GM23338 (cell line): ENCODE measurements around the gene PGS1. TPM values are rescaled to one million over a fixed set of nuclear protein-coding genes. Genes with fewer than 3 reads are reported as not detected.

Experiments
- ATAC-seq: fragments of 200-7000 bp; cut with Tn5 transposase; 3 replicates; pipeline ENCODE4 v1.9.1; 2020
- DNase-seq: peaks from one replicate; pipeline ENCODE4 v3.0.0-alpha.2; 2015; ENCODE audit warnings: low spot score
- H2AFZ ChIP-seq: fragments of 200-600 bp; sonication (generic); 2 replicates; pipeline ENCODE4 v1.8.0; 2016; ENCODE audit warnings: antibody characterized with exemption, mild to moderate bottlenecking, moderate library complexity
- H3F3A ChIP-seq: fragments of 200-600 bp; sonication (generic); replicated peaks from 2 replicates; pipeline ENCODE4 v1.8.0; 2017; ENCODE audit warnings: antibody characterized with exemption, mixed run types, low read depth
- H3K27ac ChIP-seq: fragments of 200-600 bp; sonication (generic); 2 replicates; pipeline ENCODE4 v1.6.1; 2016; ENCODE audit warnings: low read depth
- H3K27me3 ChIP-seq: fragments of 200-600 bp; sonication (generic); 2 replicates; pipeline ENCODE4 v1.8.0; 2016; ENCODE audit warnings: mild to moderate bottlenecking, mixed run types, moderate library complexity; ENCODE audit not compliant: insufficient read depth
- H3K36me3 ChIP-seq: fragments of 200-600 bp; sonication (generic); 2 replicates; pipeline ENCODE4 v1.8.0; 2016; ENCODE audit warnings: mild to moderate bottlenecking; ENCODE audit not compliant: insufficient read depth
- H3K4me1 ChIP-seq: fragments of 200-600 bp; sonication (generic); 2 replicates; pipeline ENCODE4 v1.8.0; 2016; ENCODE audit warnings: mild to moderate bottlenecking, moderate library complexity; ENCODE audit not compliant: insufficient read depth
- H3K4me2 ChIP-seq: fragments of 200-600 bp; sonication (generic); 2 replicates; pipeline ENCODE4 v1.7.1; 2017; ENCODE audit warnings: mixed run types
- H3K4me3 ChIP-seq: fragments of 200-600 bp; sonication (generic); 2 replicates; pipeline ENCODE4 v1.6.1; 2016; ENCODE audit warnings: mixed run types
- H3K79me2 ChIP-seq: fragments of 200-600 bp; sonication (generic); replicated peaks from 2 replicates; pipeline ENCODE4 v1.8.0; 2017; ENCODE audit warnings: mild to moderate bottlenecking; ENCODE audit not compliant: insufficient read depth
- H3K9me2 ChIP-seq: fragments of 200-600 bp; sonication (generic); 2 replicates; pipeline ENCODE4 v1.8.0; 2017; ENCODE audit not compliant: insufficient read depth
- H4K20me1 ChIP-seq: fragments of 200-600 bp; sonication (generic); replicated peaks from 2 replicates; pipeline ENCODE4 v1.8.0; 2017; ENCODE audit warnings: mild to moderate bottlenecking; ENCODE audit not compliant: insufficient read depth
- H3K27ac Mint-ChIP-seq: 2 replicates; pipeline ENCODE4 v1.8.0; 2020; ENCODE audit warnings: inconsistent platforms, mild to moderate bottlenecking, moderate library complexity, mixed read lengths
- H3K27me3 Mint-ChIP-seq: 3 replicates; pipeline ENCODE4 v1.8.0; 2022; ENCODE audit warnings: low read depth, mild to moderate bottlenecking, moderate library complexity, mixed read lengths, inconsistent platforms; ENCODE audit not compliant: insufficient read depth, poor library complexity
- H3K36me3 Mint-ChIP-seq: 3 replicates; pipeline ENCODE4 v1.8.0; 2021; ENCODE audit warnings: low read depth, mild to moderate bottlenecking, inconsistent platforms, moderate library complexity, mixed read lengths
- H3K4me1 Mint-ChIP-seq: 3 replicates; pipeline ENCODE4 v1.8.0; 2020; ENCODE audit warnings: mild to moderate bottlenecking, inconsistent platforms, mixed read lengths
- H3K4me3 Mint-ChIP-seq: 3 replicates; pipeline ENCODE4 v1.8.0; 2021; ENCODE audit warnings: moderate library complexity, mild to moderate bottlenecking, inconsistent platforms, mixed read lengths
- H3K9me3 Mint-ChIP-seq: 3 replicates; pipeline ENCODE4 v1.8.0; 2020; ENCODE audit warnings: moderate library complexity, mild to moderate bottlenecking, inconsistent platforms, mixed read lengths
- CREB1 ChIP-seq: fragments of 250-450 bp; sonication (Bioruptor Pico); IDR thresholded peaks from 2 replicates; pipeline ENCODE4 v1.5.0; 2020; ENCODE audit warnings: low read depth, mild to moderate bottlenecking, moderate library complexity
- EZH2 ChIP-seq: fragments of 200-600 bp; sonication (generic); IDR thresholded peaks from one replicate; pipeline ENCODE4 v1.8.0; 2017; ENCODE audit warnings: antibody characterized with exemption, mild to moderate bottlenecking, low read depth; ENCODE audit not compliant: unreplicated experiment
- EZH2phosphoT487 ChIP-seq: fragments of 200-600 bp; sonication (generic); IDR thresholded peaks from one replicate; pipeline ENCODE4 v1.8.1; 2018; ENCODE audit warnings: antibody characterized with exemption; ENCODE audit not compliant: unreplicated experiment
- JUNB ChIP-seq: IDR thresholded peaks from one replicate; pipeline ENCODE4 v1.6.1; 2016; ENCODE audit warnings: antibody characterized with exemption; ENCODE audit not compliant: unreplicated experiment
- ZNF331 ChIP-seq: fragments of 250-450 bp; sonication (Bioruptor Pico); IDR thresholded peaks from 2 replicates; pipeline ENCODE4 v1.5.0; 2020; ENCODE audit warnings: low read depth, mild to moderate bottlenecking, moderate library complexity
- polyA plus RNA-seq: library from polyadenylated mRNA; unstranded; fragments of >200 nt; fragmentation: Nextera tagmentation; extraction: Ambion mirVana; gene quantifications from 2 replicates; pipeline ENCODE4 v1.2.1, GENCODE V29; 2016
- total RNA-seq: library from RNA; depleted of rRNA; stranded (reverse); fragments of >200 nt; shearing (Covaris generic); gene quantifications from 2 replicates; pipeline ENCODE4 v1.2.3, GENCODE V29; 2014
- TF ChIP-seq, protein P1 (sequence below): fragments of 250-450 bp; sonication (Bioruptor Pico); IDR thresholded peaks from 2 replicates; pipeline ENCODE4 v1.5.0; 2020; ENCODE audit warnings: mild to moderate bottlenecking, moderate library complexity
- TF ChIP-seq, protein P2 (sequence below): IDR thresholded peaks from one replicate; pipeline ENCODE4 v1.6.1; 2018; ENCODE audit warnings: antibody characterized with exemption; ENCODE audit not compliant: unreplicated experiment
- TF ChIP-seq, protein P3 (sequence below), 2 experiments: fragments of 200-600 bp in 1 of 2; sonication (generic) in 1 of 2; conservative IDR thresholded peaks; 2 replicates each; pipeline versions ENCODE4 v1.5.1 to v1.6.1; 2016 to 2017; ENCODE audit warnings: antibody characterized with exemption in 2 of 2, low read depth in 2 of 2, mild to moderate bottlenecking in 2 of 2, moderate library complexity in 1 of 2

Gene PGS1
- total and polyA plus RNA-seq, 2 experiments from 2014 or later: 43.9 to 67.1 TPM

DNA sequence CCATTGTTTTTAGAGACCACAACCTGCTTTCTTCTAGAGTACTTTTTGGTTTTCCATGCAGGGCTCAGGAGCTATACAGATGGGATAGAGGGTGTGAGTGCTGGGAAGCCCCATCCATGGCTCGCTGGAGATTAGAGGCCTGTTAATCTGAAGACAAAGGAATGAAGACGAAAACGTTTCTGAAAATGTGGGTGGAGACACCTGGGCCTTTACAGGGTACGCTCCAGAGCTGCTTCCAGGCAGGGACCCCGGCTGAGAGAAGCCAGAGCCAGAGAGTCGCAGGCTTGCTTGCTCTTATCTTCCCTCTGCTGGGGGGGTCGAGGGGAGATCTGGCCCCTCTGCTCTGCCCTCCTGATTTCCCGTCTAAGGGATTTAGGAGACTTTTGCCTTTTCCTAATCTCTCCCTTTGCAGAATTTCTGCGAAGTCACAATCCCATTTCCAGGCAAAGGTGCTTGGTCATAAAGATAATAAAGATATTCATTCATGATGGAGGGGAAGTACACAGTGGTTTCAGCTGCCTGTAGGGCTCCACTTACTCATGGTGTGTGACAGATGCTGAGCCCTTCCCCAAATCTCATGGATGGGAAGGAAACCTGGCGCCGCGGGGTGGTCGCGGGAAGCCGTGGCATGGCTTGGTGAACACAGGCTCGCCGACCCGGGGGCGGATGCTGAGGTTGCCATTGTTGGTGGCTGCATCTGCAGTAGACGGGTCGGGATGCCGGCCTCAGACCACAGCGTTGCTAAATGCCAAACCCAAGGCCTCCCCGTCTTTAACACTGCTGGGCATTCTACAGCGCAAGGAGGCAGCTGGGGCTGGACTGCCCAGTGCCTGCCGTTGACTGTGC lies 13.8 kb upstream of the PGS1 start:
- H3K27ac ChIP-seq: peak overlapping the region; percentile 90
- H3K27me3 Mint-ChIP-seq: peaks cover 26% of the 10 kb centered on the region
- peak overlapping the region; percentile 71 for H3K4me2 ChIP-seq
- DNase-seq: peak; percentile 59
- H3K79me2 ChIP-seq: no peaks in the 10 kb centered on the region
- peaks cover 68% of the 10 kb centered on the region for H3K4me1 Mint-ChIP-seq
- TF ChIP-seq JUNB (no peak), CREB1 (no peak), EZH2phosphoT487 (no peak), EZH2 (no peak), ZNF331 (CRISPR knock-in tag) (no peak)
- TF ChIP-seq, protein P1, sequence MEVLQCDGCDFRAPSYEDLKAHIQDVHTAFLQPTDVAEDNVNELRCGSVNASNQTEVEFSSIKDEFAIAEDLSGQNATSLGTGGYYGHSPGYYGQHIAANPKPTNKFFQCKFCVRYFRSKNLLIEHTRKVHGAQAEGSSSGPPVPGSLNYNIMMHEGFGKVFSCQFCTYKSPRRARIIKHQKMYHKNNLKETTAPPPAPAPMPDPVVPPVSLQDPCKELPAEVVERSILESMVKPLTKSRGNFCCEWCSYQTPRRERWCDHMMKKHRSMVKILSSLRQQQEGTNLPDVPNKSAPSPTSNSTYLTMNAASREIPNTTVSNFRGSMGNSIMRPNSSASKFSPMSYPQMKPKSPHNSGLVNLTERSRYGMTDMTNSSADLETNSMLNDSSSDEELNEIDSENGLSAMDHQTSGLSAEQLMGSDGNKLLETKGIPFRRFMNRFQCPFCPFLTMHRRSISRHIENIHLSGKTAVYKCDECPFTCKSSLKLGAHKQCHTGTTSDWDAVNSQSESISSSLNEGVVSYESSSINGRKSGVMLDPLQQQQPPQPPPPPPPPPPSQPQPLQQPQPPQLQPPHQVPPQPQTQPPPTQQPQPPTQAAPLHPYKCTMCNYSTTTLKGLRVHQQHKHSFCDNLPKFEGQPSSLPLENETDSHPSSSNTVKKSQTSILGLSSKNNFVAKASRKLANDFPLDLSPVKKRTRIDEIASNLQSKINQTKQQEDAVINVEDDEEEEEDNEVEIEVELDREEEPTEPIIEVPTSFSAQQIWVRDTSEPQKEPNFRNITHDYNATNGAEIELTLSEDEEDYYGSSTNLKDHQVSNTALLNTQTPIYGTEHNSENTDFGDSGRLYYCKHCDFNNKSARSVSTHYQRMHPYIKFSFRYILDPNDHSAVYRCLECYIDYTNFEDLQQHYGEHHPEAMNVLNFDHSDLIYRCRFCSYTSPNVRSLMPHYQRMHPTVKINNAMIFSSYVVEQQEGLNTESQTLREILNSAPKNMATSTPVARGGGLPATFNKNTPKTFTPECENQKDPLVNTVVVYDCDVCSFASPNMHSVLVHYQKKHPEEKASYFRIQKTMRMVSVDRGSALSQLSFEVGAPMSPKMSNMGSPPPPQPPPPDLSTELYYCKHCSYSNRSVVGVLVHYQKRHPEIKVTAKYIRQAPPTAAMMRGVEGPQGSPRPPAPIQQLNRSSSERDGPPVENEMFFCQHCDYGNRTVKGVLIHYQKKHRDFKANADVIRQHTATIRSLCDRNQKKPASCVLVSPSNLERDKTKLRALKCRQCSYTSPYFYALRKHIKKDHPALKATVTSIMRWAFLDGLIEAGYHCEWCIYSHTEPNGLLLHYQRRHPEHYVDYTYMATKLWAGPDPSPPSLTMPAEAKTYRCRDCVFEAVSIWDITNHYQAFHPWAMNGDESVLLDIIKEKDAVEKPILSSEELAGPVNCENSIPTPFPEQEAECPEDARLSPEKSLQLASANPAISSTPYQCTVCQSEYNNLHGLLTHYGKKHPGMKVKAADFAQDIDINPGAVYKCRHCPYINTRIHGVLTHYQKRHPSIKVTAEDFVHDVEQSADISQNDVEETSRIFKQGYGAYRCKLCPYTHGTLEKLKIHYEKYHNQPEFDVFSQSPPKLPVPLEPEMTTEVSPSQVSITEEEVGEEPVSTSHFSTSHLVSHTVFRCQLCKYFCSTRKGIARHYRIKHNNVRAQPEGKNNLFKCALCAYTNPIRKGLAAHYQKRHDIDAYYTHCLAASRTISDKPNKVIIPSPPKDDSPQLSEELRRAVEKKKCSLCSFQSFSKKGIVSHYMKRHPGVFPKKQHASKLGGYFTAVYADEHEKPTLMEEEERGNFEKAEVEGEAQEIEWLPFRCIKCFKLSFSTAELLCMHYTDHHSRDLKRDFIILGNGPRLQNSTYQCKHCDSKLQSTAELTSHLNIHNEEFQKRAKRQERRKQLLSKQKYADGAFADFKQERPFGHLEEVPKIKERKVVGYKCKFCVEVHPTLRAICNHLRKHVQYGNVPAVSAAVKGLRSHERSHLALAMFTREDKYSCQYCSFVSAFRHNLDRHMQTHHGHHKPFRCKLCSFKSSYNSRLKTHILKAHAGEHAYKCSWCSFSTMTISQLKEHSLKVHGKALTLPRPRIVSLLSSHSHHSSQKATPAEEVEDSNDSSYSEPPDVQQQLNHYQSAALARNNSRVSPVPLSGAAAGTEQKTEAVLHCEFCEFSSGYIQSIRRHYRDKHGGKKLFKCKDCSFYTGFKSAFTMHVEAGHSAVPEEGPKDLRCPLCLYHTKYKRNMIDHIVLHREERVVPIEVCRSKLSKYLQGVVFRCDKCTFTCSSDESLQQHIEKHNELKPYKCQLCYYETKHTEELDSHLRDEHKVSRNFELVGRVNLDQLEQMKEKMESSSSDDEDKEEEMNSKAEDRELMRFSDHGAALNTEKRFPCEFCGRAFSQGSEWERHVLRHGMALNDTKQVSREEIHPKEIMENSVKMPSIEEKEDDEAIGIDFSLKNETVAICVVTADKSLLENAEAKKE: no peak
- TF ChIP-seq, protein P2, sequence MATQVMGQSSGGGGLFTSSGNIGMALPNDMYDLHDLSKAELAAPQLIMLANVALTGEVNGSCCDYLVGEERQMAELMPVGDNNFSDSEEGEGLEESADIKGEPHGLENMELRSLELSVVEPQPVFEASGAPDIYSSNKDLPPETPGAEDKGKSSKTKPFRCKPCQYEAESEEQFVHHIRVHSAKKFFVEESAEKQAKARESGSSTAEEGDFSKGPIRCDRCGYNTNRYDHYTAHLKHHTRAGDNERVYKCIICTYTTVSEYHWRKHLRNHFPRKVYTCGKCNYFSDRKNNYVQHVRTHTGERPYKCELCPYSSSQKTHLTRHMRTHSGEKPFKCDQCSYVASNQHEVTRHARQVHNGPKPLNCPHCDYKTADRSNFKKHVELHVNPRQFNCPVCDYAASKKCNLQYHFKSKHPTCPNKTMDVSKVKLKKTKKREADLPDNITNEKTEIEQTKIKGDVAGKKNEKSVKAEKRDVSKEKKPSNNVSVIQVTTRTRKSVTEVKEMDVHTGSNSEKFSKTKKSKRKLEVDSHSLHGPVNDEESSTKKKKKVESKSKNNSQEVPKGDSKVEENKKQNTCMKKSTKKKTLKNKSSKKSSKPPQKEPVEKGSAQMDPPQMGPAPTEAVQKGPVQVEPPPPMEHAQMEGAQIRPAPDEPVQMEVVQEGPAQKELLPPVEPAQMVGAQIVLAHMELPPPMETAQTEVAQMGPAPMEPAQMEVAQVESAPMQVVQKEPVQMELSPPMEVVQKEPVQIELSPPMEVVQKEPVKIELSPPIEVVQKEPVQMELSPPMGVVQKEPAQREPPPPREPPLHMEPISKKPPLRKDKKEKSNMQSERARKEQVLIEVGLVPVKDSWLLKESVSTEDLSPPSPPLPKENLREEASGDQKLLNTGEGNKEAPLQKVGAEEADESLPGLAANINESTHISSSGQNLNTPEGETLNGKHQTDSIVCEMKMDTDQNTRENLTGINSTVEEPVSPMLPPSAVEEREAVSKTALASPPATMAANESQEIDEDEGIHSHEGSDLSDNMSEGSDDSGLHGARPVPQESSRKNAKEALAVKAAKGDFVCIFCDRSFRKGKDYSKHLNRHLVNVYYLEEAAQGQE: no peak
- TF ChIP-seq, protein P3, sequence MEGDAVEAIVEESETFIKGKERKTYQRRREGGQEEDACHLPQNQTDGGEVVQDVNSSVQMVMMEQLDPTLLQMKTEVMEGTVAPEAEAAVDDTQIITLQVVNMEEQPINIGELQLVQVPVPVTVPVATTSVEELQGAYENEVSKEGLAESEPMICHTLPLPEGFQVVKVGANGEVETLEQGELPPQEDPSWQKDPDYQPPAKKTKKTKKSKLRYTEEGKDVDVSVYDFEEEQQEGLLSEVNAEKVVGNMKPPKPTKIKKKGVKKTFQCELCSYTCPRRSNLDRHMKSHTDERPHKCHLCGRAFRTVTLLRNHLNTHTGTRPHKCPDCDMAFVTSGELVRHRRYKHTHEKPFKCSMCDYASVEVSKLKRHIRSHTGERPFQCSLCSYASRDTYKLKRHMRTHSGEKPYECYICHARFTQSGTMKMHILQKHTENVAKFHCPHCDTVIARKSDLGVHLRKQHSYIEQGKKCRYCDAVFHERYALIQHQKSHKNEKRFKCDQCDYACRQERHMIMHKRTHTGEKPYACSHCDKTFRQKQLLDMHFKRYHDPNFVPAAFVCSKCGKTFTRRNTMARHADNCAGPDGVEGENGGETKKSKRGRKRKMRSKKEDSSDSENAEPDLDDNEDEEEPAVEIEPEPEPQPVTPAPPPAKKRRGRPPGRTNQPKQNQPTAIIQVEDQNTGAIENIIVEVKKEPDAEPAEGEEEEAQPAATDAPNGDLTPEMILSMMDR (conservative IDR thresholded peaks at IDR 0.05; ENCODE audit: low read depth in 2 of 2): no peak
- H3F3A ChIP-seq: peaks cover 26% of the 10 kb centered on the region
- no peaks in the 10 kb centered on the region for H3K9me3 Mint-ChIP-seq
- peak; percentile 2 for ATAC-seq
- no peaks in the 10 kb centered on the region for H4K20me1 ChIP-seq
- H3K27ac Mint-ChIP-seq: no peak overlapping the region
- H3K4me1 ChIP-seq: peaks cover 60% of the 10 kb centered on the region
- no peak overlapping the region; the same call in 2 of the 3 replicates for H3K4me3 Mint-ChIP-seq
- H3K27me3 ChIP-seq: 0 out of 2 replicates have a peak, but pooled peaks cover under 1% of the 10 kb centered on the region
- H3K36me3 ChIP-seq: no peaks in the 10 kb centered on the region
- H2AFZ ChIP-seq: no peak overlapping the region
- H3K4me3 ChIP-seq: no peak overlapping the region
- H3K36me3 Mint-ChIP-seq: no peaks in the 10 kb centered on the region
- no peaks in the 10 kb centered on the region for H3K9me2 ChIP-seq
